Prostate gland (tissue), 2 donors: ENCODE measurements around the gene C9orf43. TPM values are rescaled to one million over a fixed set of nuclear protein-coding genes. Genes with fewer than 3 reads are reported as not detected.
A peak's percentile ranks its signal among the peaks of the same experiment; 100 is the strongest.

Source experiments
- DNase-seq: peaks from one replicate; pipeline ENCODE4 v3.0.0-alpha.2; 2019; ENCODE audit warnings: low spot score
- H3K27ac ChIP-seq, 2 donors: fragments of 200-600 bp; sonication (generic); 2 replicates each; pipeline ENCODE4 v1.5.1; 2017 to 2019
- H3K27me3 ChIP-seq: fragments of 200-600 bp; sonication (generic); replicated peaks from 2 replicates; pipeline ENCODE4 v1.5.1; 2019; ENCODE audit not compliant: insufficient read depth
- H3K36me3 ChIP-seq, 2 donors: fragments of 200-600 bp; sonication (generic); 1 replicate in 1 of 2; 2 replicates in 1 of 2; pipeline versions ENCODE4 v1.5.1 to v1.8.1; 2017 to 2019
- H3K4me1 ChIP-seq: fragments of 200-600 bp; sonication (generic); replicated peaks from 2 replicates; pipeline ENCODE4 v1.5.1; 2019
- H3K4me3 ChIP-seq, 2 donors: fragments of 200-600 bp; sonication (generic); 2 replicates each; pipeline ENCODE4 v1.5.1; 2017 to 2019
- H3K9me3 ChIP-seq: fragments of 200-600 bp; sonication (generic); 2 replicates; pipeline ENCODE4 v1.5.1; 2017
- POLR2A ChIP-seq: fragments of 450-650 bp; IDR thresholded peaks from one replicate; pipeline ENCODE4 v1.6.1; 2016; ENCODE audit warnings: antibody characterized with exemption, mild to moderate bottlenecking
- POLR2AphosphoS5 ChIP-seq: sonication (generic); formaldehyde crosslinking; IDR thresholded peaks from one replicate; pipeline ENCODE4 v1.6.1; 2017; ENCODE audit warnings: antibody characterized with exemption
- WGBS: methylation state at CpG from one replicate; pipeline ENCODE4 v1.1.5; 2018; 5-methylcytosine and 5-hydroxymethylcytosine counted together
- intact Hi-C: fragments of 100-400 bp; cut with DNase I; formaldehyde crosslinking; loops from one replicate; pipeline ENCODE4 v1.14.2; 2022
- total RNA-seq, 2 donors: library from RNA; depleted of rRNA; stranded (reverse); fragments of >200 nt; gene quantifications; one replicate each; pipeline ENCODE4 v1.1.0, GENCODE V29; 2016
- TF ChIP-seq, protein P1 (sequence below), 4 experiments: fragments of 200-600 bp in 2 of 4; fragments of 450-650 bp in 2 of 4; sonication (generic) in 2 of 4; IDR thresholded peaks; 1 replicate in 3 of 4; 2 replicates in 1 of 4; pipeline ENCODE4 v1.5.1; 2016 to 2019; ENCODE audit warnings: antibody characterized with exemption in 4 of 4, mild to moderate bottlenecking in 2 of 4, moderate library complexity in 2 of 4

C9orf43 gene
- total RNA-seq, 2 donors from 2014 or later, result 3.7 to 11.0 TPM

DNA sequence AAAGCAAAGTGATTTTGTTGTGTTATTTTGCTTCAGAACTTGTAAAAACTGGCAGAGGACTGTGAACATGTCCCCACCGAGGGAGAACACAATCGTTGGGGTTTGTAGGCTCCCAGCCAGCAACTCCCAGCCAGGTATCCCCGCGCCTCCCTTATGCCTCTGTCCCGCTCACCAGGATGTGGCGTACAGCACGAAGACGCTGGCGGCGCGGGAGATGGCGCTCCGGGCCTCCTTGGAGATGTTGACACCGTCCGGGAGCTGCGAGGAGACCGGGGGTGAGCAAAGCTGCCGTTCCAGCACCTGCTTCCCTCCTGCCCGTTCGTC lies 702 bp upstream of the C9orf43 start:
- intact Hi-C loops, result loop anchor here (10.0 kb wide), 2 partner anchors 95 to 135 kb away; partner anchors contain the start of genes CDC26 and PRPF4
- peaks cover 3% of the 10 kb centered on the region for H3K4me1 ChIP-seq
- H3K9me3 ChIP-seq, result no peaks in the 10 kb centered on the region
- H3K27ac ChIP-seq, result peak overlapping the region; percentile 96 to 98
- no peaks in the 10 kb centered on the region for H3K36me3 ChIP-seq
- WGBS, result under 1% methylated on average over 20 of the region's 20 CpGs
- no peaks in the 10 kb centered on the region for H3K27me3 ChIP-seq
- TF ChIP-seq POLR2AphosphoS5 (no peak), POLR2A (no peak)
- TF ChIP-seq, protein P1, sequence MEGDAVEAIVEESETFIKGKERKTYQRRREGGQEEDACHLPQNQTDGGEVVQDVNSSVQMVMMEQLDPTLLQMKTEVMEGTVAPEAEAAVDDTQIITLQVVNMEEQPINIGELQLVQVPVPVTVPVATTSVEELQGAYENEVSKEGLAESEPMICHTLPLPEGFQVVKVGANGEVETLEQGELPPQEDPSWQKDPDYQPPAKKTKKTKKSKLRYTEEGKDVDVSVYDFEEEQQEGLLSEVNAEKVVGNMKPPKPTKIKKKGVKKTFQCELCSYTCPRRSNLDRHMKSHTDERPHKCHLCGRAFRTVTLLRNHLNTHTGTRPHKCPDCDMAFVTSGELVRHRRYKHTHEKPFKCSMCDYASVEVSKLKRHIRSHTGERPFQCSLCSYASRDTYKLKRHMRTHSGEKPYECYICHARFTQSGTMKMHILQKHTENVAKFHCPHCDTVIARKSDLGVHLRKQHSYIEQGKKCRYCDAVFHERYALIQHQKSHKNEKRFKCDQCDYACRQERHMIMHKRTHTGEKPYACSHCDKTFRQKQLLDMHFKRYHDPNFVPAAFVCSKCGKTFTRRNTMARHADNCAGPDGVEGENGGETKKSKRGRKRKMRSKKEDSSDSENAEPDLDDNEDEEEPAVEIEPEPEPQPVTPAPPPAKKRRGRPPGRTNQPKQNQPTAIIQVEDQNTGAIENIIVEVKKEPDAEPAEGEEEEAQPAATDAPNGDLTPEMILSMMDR (IDR thresholded peaks at IDR 0.05), result no peak
- peak overlapping the region; percentile 74 to 83 for H3K4me3 ChIP-seq
- peak; percentile 14 for DNase-seq

DNA sequence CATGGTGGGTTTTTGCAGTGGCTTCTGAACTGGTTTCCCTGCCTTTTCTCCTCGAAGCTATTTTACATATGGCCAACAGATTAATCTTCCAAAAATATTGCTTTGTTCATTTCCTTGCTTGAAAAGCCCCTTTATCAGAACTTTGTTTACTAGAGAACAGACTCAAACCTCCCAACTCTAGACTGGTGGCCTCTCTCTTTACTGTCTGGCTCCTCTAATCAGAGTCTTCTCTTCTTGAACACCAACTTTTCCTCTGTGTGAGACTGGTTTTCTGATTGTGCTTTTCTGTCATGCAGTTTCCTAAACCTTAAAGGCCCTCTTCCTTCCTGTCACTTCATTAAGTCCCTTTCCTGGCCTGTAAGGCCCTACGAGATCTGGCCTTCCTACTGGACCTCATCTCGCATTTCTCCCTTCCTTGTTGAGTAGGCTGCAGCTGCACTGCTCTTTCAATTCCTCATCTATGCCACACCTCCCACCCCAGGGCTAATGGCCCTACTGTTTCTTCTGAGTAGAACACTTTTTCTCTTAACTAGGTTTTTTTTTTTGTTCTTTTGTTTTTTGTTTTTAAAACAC lies 5.7 kb downstream of the C9orf43 start:
- DNase-seq, result no peak
- H3K4me1 ChIP-seq, result no peaks in the 10 kb centered on the region
- intact Hi-C loops, result no loop called here

DNA sequence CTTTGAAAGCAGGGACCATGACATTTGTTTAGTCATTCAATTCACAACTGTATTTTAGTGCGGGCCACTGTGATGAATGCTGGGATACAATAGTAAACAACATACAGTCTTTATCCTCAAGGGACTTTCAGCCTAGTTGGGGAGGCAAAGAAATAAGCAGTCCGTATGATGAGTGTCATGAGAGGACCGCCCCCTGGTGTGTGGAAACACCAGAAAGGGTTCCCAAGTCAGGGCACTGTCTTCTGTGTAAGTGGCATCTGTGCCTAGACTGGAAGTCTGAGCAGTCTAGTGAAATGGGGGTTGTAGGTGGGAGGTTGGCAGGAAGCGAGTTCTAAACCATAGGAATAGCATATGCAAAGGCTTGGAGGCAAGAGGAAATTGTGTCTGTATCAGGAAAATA lies 6.8 kb downstream of the C9orf43 start:
- Histone ChIP-seq H3K4me3 (no peak overlapping the region), H3K4me1 (no peaks in the 10 kb centered on the region), H3K27ac (no peak overlapping the region), H3K27me3 (no peaks in the 10 kb centered on the region), H3K36me3 (no peaks in the 10 kb centered on the region), H3K9me3 (no peaks in the 10 kb centered on the region)
- WGBS, result 87% methylated on average over 4 of the region's 4 CpGs
- intact Hi-C loops, result no loop called here
- no peak for DNase-seq
- TF ChIP-seq, protein P1 (IDR thresholded peaks at IDR 0.05), result no peak

More for the DNA sequence above, 5.7 kb downstream of the C9orf43 start:
- H3K4me3 ChIP-seq, result no peak overlapping the region
- H3K9me3 ChIP-seq, result no peaks in the 10 kb centered on the region
- H3K27ac ChIP-seq, result no peak overlapping the region
- no peaks in the 10 kb centered on the region for H3K27me3 ChIP-seq
- WGBS, result 70% methylated on average over 3 of the region's 3 CpGs
- TF ChIP-seq POLR2AphosphoS5 (no peak), POLR2A (no peak)
- TF ChIP-seq, protein P1 (IDR thresholded peaks at IDR 0.05), result no peak
- H3K36me3 ChIP-seq, result no peaks in the 10 kb centered on the region

DNA sequence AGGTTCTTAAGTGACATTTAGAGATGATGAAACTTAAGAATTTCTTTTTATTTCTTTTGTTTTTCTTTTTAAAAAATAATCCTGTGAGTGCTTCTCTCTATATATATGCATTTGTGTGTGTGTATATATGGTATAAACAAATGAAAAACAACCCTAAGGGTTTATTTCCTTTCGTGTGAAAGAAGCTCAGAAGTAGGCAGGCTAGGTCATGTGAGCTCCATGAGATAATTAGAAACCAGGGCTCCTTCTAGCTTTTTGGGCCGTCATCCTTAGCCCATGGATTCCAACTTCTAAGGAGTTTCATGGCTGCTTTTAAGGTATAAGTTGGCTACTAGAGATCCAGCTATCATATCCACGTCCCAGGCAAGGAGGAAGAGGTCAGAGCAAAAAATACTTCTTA lies 11.2 kb downstream of the C9orf43 start:
- 77% methylated on average over 3 of the region's 3 CpGs for WGBS
- intact Hi-C loops, result no loop called here

DNA sequence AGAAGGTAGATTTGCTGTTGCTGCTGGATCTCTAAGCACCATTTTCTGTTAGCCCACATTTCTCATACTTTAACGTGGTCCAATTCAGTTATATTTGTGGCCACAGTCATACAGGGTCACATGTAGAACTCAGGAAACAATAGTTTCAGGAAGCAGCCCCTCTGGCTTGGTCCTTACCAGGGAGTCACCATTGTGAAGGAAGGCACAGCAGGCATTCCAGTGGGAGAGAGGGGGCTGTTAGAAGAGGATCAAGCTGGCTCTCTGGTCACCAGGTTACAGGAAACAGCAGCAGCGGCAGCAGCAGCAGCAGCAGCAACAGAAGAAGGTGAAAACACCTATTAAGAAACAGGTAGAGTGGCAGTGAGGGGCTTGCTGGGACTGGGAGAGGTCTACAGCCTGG lies 14.5 kb downstream of the C9orf43 start:
- 41% methylated on average over 2 of the region's 2 CpGs for WGBS
- Histone ChIP-seq H3K27me3 (no peaks in the 10 kb centered on the region), H3K9me3 (no peaks in the 10 kb centered on the region), H3K36me3 (no peaks in the 10 kb centered on the region), H3K27ac (no peak overlapping the region), H3K4me3 (no peak overlapping the region), H3K4me1 (no peaks in the 10 kb centered on the region)
- intact Hi-C loops, result no loop called here
- TF ChIP-seq POLR2AphosphoS5, result no peak
- TF ChIP-seq, protein P1 (IDR thresholded peaks at IDR 0.05), result no peak
- TF ChIP-seq POLR2A, result no peak
- no peak for DNase-seq

More for the DNA sequence above, 11.2 kb downstream of the C9orf43 start:
- Histone ChIP-seq H3K27me3 (no peaks in the 10 kb centered on the region), H3K27ac (no peak overlapping the region), H3K4me3 (no peak overlapping the region), H3K4me1 (no peaks in the 10 kb centered on the region), H3K9me3 (no peaks in the 10 kb centered on the region), H3K36me3 (no peaks in the 10 kb centered on the region)
- DNase-seq, result no peak
- TF ChIP-seq POLR2A (no peak), POLR2AphosphoS5 (no peak)
- TF ChIP-seq, protein P1 (IDR thresholded peaks at IDR 0.05), result no peak
